Measurements from ENCODE around the gene NOL7. TPM values are rescaled to one million over a fixed set of nuclear protein-coding genes. Genes with fewer than 3 reads are reported as not detected.

NOL7 gene
- total and polyA plus RNA-seq, 2 experiments from 2014 or later = 97.2 to 251 TPM

GRCh38 chr6:13654496-13654895, 39.4 kb downstream of the NOL7 start:
- no peak overlapping the region for H3K4me2 ChIP-seq
- H3K79me2 ChIP-seq (replicated peaks; ENCODE audit: insufficient read depth) = peaks cover 12% of the 10 kb centered on the region
- H3K4me3 ChIP-seq = no peak overlapping the region
- Mint-ChIP-seq H3K4me3 (no peak overlapping the region), H3K27me3 (ENCODE audit: insufficient read depth, low read depth, poor library complexity) (no peaks in the 10 kb centered on the region), H3K27ac (no peak overlapping the region), H3K36me3 (ENCODE audit: low read depth) (peaks cover 4% of the 10 kb centered on the region; the same call in 2 of the 3 replicates), H3K9me3 (no peaks in the 10 kb centered on the region), H3K4me1 (peaks cover 8% of the 10 kb centered on the region; the same call in 2 of the 3 replicates)
- H3K9me2 ChIP-seq (ENCODE audit: insufficient read depth) = no peaks in the 10 kb centered on the region
- no peaks in the 10 kb centered on the region for H3K36me3 ChIP-seq (ENCODE audit: insufficient read depth)
- H3K4me1 ChIP-seq (ENCODE audit: insufficient read depth) = no peaks in the 10 kb centered on the region
- ATAC-seq = no peak
- H2AFZ ChIP-seq = no peak overlapping the region
- no peak overlapping the region for H3K27ac ChIP-seq (ENCODE audit: low read depth)
- no peaks in the 10 kb centered on the region for H3F3A ChIP-seq (replicated peaks; ENCODE audit: low read depth)
- no peaks in the 10 kb centered on the region for H4K20me1 ChIP-seq (replicated peaks; ENCODE audit: insufficient read depth)
- no peak for TF ChIP-seq ZNF114 (CRISPR knock-in tag; IDR thresholded peaks at IDR 0.05)
- TF ChIP-seq, protein P1, sequence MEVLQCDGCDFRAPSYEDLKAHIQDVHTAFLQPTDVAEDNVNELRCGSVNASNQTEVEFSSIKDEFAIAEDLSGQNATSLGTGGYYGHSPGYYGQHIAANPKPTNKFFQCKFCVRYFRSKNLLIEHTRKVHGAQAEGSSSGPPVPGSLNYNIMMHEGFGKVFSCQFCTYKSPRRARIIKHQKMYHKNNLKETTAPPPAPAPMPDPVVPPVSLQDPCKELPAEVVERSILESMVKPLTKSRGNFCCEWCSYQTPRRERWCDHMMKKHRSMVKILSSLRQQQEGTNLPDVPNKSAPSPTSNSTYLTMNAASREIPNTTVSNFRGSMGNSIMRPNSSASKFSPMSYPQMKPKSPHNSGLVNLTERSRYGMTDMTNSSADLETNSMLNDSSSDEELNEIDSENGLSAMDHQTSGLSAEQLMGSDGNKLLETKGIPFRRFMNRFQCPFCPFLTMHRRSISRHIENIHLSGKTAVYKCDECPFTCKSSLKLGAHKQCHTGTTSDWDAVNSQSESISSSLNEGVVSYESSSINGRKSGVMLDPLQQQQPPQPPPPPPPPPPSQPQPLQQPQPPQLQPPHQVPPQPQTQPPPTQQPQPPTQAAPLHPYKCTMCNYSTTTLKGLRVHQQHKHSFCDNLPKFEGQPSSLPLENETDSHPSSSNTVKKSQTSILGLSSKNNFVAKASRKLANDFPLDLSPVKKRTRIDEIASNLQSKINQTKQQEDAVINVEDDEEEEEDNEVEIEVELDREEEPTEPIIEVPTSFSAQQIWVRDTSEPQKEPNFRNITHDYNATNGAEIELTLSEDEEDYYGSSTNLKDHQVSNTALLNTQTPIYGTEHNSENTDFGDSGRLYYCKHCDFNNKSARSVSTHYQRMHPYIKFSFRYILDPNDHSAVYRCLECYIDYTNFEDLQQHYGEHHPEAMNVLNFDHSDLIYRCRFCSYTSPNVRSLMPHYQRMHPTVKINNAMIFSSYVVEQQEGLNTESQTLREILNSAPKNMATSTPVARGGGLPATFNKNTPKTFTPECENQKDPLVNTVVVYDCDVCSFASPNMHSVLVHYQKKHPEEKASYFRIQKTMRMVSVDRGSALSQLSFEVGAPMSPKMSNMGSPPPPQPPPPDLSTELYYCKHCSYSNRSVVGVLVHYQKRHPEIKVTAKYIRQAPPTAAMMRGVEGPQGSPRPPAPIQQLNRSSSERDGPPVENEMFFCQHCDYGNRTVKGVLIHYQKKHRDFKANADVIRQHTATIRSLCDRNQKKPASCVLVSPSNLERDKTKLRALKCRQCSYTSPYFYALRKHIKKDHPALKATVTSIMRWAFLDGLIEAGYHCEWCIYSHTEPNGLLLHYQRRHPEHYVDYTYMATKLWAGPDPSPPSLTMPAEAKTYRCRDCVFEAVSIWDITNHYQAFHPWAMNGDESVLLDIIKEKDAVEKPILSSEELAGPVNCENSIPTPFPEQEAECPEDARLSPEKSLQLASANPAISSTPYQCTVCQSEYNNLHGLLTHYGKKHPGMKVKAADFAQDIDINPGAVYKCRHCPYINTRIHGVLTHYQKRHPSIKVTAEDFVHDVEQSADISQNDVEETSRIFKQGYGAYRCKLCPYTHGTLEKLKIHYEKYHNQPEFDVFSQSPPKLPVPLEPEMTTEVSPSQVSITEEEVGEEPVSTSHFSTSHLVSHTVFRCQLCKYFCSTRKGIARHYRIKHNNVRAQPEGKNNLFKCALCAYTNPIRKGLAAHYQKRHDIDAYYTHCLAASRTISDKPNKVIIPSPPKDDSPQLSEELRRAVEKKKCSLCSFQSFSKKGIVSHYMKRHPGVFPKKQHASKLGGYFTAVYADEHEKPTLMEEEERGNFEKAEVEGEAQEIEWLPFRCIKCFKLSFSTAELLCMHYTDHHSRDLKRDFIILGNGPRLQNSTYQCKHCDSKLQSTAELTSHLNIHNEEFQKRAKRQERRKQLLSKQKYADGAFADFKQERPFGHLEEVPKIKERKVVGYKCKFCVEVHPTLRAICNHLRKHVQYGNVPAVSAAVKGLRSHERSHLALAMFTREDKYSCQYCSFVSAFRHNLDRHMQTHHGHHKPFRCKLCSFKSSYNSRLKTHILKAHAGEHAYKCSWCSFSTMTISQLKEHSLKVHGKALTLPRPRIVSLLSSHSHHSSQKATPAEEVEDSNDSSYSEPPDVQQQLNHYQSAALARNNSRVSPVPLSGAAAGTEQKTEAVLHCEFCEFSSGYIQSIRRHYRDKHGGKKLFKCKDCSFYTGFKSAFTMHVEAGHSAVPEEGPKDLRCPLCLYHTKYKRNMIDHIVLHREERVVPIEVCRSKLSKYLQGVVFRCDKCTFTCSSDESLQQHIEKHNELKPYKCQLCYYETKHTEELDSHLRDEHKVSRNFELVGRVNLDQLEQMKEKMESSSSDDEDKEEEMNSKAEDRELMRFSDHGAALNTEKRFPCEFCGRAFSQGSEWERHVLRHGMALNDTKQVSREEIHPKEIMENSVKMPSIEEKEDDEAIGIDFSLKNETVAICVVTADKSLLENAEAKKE (CRISPR knock-in tag; IDR thresholded peaks at IDR 0.05) = no peak
- no peak for TF ChIP-seq JUNB (IDR thresholded peaks at IDR 0.05; ENCODE audit: unreplicated experiment)
- no peak for TF ChIP-seq STAT1 (IDR thresholded peaks at IDR 0.05; ENCODE audit: unreplicated experiment)
- no peak for TF ChIP-seq ZNF331 (CRISPR knock-in tag; IDR thresholded peaks at IDR 0.05; ENCODE audit: low read depth)
- no peak for TF ChIP-seq NANOG (IDR thresholded peaks at IDR 0.05; ENCODE audit: borderline replicate concordance)
- TF ChIP-seq EZH2phosphoT487 (IDR thresholded peaks at IDR 0.05; ENCODE audit: unreplicated experiment) = no peak
- no peak for TF ChIP-seq POLR2AphosphoS5 (IDR thresholded peaks at IDR 0.05; ENCODE audit: low read depth)
- TF ChIP-seq, protein P2, sequence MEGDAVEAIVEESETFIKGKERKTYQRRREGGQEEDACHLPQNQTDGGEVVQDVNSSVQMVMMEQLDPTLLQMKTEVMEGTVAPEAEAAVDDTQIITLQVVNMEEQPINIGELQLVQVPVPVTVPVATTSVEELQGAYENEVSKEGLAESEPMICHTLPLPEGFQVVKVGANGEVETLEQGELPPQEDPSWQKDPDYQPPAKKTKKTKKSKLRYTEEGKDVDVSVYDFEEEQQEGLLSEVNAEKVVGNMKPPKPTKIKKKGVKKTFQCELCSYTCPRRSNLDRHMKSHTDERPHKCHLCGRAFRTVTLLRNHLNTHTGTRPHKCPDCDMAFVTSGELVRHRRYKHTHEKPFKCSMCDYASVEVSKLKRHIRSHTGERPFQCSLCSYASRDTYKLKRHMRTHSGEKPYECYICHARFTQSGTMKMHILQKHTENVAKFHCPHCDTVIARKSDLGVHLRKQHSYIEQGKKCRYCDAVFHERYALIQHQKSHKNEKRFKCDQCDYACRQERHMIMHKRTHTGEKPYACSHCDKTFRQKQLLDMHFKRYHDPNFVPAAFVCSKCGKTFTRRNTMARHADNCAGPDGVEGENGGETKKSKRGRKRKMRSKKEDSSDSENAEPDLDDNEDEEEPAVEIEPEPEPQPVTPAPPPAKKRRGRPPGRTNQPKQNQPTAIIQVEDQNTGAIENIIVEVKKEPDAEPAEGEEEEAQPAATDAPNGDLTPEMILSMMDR (conservative IDR thresholded peaks at IDR 0.05; ENCODE audit: low read depth in 2 of 2) = no peak
- TF ChIP-seq, protein P3, sequence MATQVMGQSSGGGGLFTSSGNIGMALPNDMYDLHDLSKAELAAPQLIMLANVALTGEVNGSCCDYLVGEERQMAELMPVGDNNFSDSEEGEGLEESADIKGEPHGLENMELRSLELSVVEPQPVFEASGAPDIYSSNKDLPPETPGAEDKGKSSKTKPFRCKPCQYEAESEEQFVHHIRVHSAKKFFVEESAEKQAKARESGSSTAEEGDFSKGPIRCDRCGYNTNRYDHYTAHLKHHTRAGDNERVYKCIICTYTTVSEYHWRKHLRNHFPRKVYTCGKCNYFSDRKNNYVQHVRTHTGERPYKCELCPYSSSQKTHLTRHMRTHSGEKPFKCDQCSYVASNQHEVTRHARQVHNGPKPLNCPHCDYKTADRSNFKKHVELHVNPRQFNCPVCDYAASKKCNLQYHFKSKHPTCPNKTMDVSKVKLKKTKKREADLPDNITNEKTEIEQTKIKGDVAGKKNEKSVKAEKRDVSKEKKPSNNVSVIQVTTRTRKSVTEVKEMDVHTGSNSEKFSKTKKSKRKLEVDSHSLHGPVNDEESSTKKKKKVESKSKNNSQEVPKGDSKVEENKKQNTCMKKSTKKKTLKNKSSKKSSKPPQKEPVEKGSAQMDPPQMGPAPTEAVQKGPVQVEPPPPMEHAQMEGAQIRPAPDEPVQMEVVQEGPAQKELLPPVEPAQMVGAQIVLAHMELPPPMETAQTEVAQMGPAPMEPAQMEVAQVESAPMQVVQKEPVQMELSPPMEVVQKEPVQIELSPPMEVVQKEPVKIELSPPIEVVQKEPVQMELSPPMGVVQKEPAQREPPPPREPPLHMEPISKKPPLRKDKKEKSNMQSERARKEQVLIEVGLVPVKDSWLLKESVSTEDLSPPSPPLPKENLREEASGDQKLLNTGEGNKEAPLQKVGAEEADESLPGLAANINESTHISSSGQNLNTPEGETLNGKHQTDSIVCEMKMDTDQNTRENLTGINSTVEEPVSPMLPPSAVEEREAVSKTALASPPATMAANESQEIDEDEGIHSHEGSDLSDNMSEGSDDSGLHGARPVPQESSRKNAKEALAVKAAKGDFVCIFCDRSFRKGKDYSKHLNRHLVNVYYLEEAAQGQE (IDR thresholded peaks at IDR 0.05; ENCODE audit: unreplicated experiment) = no peak
- no peak for TF ChIP-seq CREB1 (CRISPR knock-in tag; IDR thresholded peaks at IDR 0.05; ENCODE audit: low read depth)
- TF ChIP-seq ETS1 (IDR thresholded peaks at IDR 0.05) = no peak
- no peak for TF ChIP-seq EZH2 (IDR thresholded peaks at IDR 0.05; ENCODE audit: low read depth, unreplicated experiment)
- no peaks in the 10 kb centered on the region for H3K27me3 ChIP-seq (ENCODE audit: insufficient read depth)
- no peak for DNase-seq (ENCODE audit: low spot score)
